Nephron progenitor cell (in vitro differentiated cells): Measurements from ENCODE around the gene OR8G1.

Experiments
- DNase-seq: peaks from one replicate; pipeline ENCODE4 v3.0.0; 2021
- H3K27ac Mint-ChIP-seq: 2 replicates; pipeline ENCODE4 v1.8.0; 2021; ENCODE audit warnings: mild to moderate bottlenecking, moderate library complexity, mixed read lengths
- H3K27me3 Mint-ChIP-seq: 2 replicates; pipeline ENCODE4 v1.8.0; 2021; ENCODE audit warnings: mild to moderate bottlenecking, low read depth, mixed read lengths; ENCODE audit not compliant: poor library complexity
- H3K36me3 Mint-ChIP-seq: 2 replicates; pipeline ENCODE4 v1.8.0; 2021; ENCODE audit warnings: low read depth, mixed read lengths
- H3K4me1 Mint-ChIP-seq: 2 replicates; pipeline ENCODE4 v1.8.0; 2021; ENCODE audit warnings: mixed read lengths
- H3K4me3 Mint-ChIP-seq: 2 replicates; pipeline ENCODE4 v1.8.0; 2021; ENCODE audit warnings: mild to moderate bottlenecking, moderate library complexity, mixed read lengths
- H3K9me3 Mint-ChIP-seq: 2 replicates; pipeline ENCODE4 v1.8.0; 2021; ENCODE audit warnings: mild to moderate bottlenecking, moderate library complexity, mixed read lengths
- CTCF ChIP-seq: fragments of 200-600 bp; sonication (generic); IDR thresholded peaks from 2 replicates; pipeline ENCODE4 v1.5.0; 2021; ENCODE audit warnings: antibody characterized with exemption

OR8G1 gene

GRCh38 chr11:124294687-124295086 lies 53.8 kb downstream of the OR8G1 start:
- Mint-ChIP-seq H3K27ac (no peak overlapping the region), H3K27me3 (peaks cover under 1% of the 10 kb centered on the region), H3K4me3 (no peak overlapping the region), H3K36me3 (no peaks in the 10 kb centered on the region), H3K4me1 (peaks cover 8% of the 10 kb centered on the region), H3K9me3 (peaks cover 24% of the 10 kb centered on the region)
- no peak for DNase-seq
- TF ChIP-seq CTCF: no peak

GRCh38 chr11:124296016-124296415 lies 55.1 kb downstream of the OR8G1 start:
- peaks cover 17% of the 10 kb centered on the region for H3K9me3 Mint-ChIP-seq
- no peak for DNase-seq
- peaks cover 8% of the 10 kb centered on the region for H3K4me1 Mint-ChIP-seq
- no peaks in the 10 kb centered on the region for H3K36me3 Mint-ChIP-seq
- peaks cover 4% of the 10 kb centered on the region for H3K27me3 Mint-ChIP-seq
- H3K4me3 Mint-ChIP-seq: no peak overlapping the region
- H3K27ac Mint-ChIP-seq: no peak overlapping the region
- TF ChIP-seq CTCF: no peak

- Mint-ChIP-seq H3K27ac (no peak overlapping the region), H3K36me3 (no peaks in the 10 kb centered on the region), H3K9me3 (peaks cover 10% of the 10 kb centered on the region), H3K27me3 (peaks cover 4% of the 10 kb centered on the region), H3K4me1 (peaks cover 4% of the 10 kb centered on the region), H3K4me3 (no peak overlapping the region)
- no peak for DNase-seq
- TF ChIP-seq CTCF: no peak
These were observed 57.0 kb downstream of the OR8G1 start for GRCh38 chr11:124297921-124298320.

GRCh38 chr11:124301548-124301947 lies 60.7 kb downstream of the OR8G1 start:
- Mint-ChIP-seq H3K9me3 (peaks cover 10% of the 10 kb centered on the region), H3K36me3 (no peaks in the 10 kb centered on the region), H3K27me3 (peaks cover 4% of the 10 kb centered on the region), H3K4me3 (no peak overlapping the region), H3K4me1 (peaks cover 4% of the 10 kb centered on the region), H3K27ac (no peak overlapping the region)
- no peak for TF ChIP-seq CTCF
- no peak for DNase-seq

GRCh38 chr11:124302347-124303125 lies 61.6 kb downstream of the OR8G1 start:
- H3K27me3 Mint-ChIP-seq: peaks cover 4% of the 10 kb centered on the region
- no peak overlapping the region for H3K27ac Mint-ChIP-seq
- DNase-seq: no peak
- H3K4me1 Mint-ChIP-seq: no peaks in the 10 kb centered on the region
- no peaks in the 10 kb centered on the region for H3K36me3 Mint-ChIP-seq
- H3K4me3 Mint-ChIP-seq: no peak overlapping the region
- H3K9me3 Mint-ChIP-seq: peaks cover 10% of the 10 kb centered on the region
- no peak for TF ChIP-seq CTCF
